Measurements from ENCODE around the gene AFG1L.

The AFG1L gene

GRCh38 chr6:108570517-108570916 lies 275.7 kb downstream of the AFG1L start:
- no peak overlapping the region for H3K9ac ChIP-seq (ENCODE audit: low read length)
- no peak overlapping the region for H2AFZ ChIP-seq (ENCODE audit: low read depth, low read length)
- H3K4me3 ChIP-seq (ENCODE audit: low read length) = no peak overlapping the region
- peak; percentile 19; the same call in 1 of the 2 replicates for TF ChIP-seq CTCF (IDR thresholded peaks at IDR 0.05; ENCODE audit: low read depth, low read length)
- no peak for TF ChIP-seq EZH2phosphoT487 (IDR thresholded peaks at IDR 0.05; ENCODE audit: low read depth)
- no peak overlapping the region for H3K27ac ChIP-seq (ENCODE audit: low read length)
- H3K4me1 ChIP-seq (ENCODE audit: low read length) = peaks cover 11% of the 10 kb centered on the region
- H3K79me2 ChIP-seq (ENCODE audit: low read length) = no peaks in the 10 kb centered on the region
- no peak overlapping the region for H3K4me2 ChIP-seq (ENCODE audit: low read length)
- peaks cover 36% of the 10 kb centered on the region for H4K20me1 ChIP-seq (ENCODE audit: insufficient read depth, low read length)
- H3K36me3 ChIP-seq (replicated peaks; ENCODE audit: low read depth, low read length) = no peaks in the 10 kb centered on the region
- H3K27me3 ChIP-seq (ENCODE audit: low read depth, low read length) = peaks cover 24% of the 10 kb centered on the region; the same call in 1 of the 2 replicates
- H3K9me3 ChIP-seq (ENCODE audit: insufficient read depth, low read length) = no peaks in the 10 kb centered on the region

DNA sequence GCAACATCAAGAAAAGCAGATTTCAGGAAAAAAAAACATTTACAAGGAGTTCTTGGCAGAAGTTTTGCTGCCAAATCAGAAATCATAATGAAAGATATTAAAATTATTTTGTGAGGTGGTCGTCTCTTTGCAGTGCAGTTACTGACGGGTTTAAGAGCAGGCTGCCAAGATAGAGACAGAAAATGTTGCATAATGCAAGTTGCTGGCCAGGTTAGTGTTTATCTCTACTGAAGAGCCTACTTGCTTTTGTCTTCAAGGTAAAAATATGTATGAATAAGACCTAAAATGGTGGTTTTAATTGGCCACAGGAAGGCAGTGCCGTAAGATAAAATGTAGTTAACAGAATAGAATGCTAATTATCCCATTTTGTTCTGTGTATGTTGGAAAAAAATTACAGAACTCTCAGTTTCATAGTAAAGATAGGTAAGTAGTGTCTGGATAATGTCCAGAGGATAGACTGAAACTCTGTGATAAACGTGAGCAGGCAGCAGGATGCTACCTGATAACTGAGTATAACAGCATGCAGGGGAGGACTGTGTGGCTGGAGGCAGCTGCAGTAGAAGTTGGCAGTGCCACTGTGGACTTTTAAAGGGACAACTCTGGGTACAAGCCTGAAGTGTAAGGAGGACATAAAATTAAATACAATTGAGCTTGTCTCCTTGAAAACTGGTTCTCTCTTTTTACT lies 279.7 kb downstream of the AFG1L start:
- Histone ChIP-seq H3K4me3 (ENCODE audit: low read length) (no peak overlapping the region), H2AFZ (ENCODE audit: low read depth, low read length) (no peak overlapping the region), H3K27me3 (ENCODE audit: low read depth, low read length) (no peaks in the 10 kb centered on the region), H3K79me2 (ENCODE audit: low read length) (no peaks in the 10 kb centered on the region), H4K20me1 (ENCODE audit: insufficient read depth, low read length) (peaks cover under 1% of the 10 kb centered on the region; the same call in 1 of the 2 replicates), H3K36me3 (replicated peaks; ENCODE audit: low read depth, low read length) (no peaks in the 10 kb centered on the region), H3K4me2 (ENCODE audit: low read length) (no peak overlapping the region), H3K9ac (ENCODE audit: low read length) (no peak overlapping the region), H3K9me3 (ENCODE audit: insufficient read depth, low read length) (no peaks in the 10 kb centered on the region), H3K4me1 (ENCODE audit: low read length) (no peaks in the 10 kb centered on the region), H3K27ac (ENCODE audit: low read length) (no peak overlapping the region)
- no peak for TF ChIP-seq EZH2phosphoT487 (IDR thresholded peaks at IDR 0.05; ENCODE audit: low read depth)
- no peak for TF ChIP-seq CTCF (IDR thresholded peaks at IDR 0.05; ENCODE audit: low read depth, low read length)

Data from OCI-LY3 (cell line).